ENCODE measurements around the gene AOC1.
A peak's percentile ranks its signal among the peaks of the same experiment; 100 is the strongest.

Gene AOC1

DNA sequence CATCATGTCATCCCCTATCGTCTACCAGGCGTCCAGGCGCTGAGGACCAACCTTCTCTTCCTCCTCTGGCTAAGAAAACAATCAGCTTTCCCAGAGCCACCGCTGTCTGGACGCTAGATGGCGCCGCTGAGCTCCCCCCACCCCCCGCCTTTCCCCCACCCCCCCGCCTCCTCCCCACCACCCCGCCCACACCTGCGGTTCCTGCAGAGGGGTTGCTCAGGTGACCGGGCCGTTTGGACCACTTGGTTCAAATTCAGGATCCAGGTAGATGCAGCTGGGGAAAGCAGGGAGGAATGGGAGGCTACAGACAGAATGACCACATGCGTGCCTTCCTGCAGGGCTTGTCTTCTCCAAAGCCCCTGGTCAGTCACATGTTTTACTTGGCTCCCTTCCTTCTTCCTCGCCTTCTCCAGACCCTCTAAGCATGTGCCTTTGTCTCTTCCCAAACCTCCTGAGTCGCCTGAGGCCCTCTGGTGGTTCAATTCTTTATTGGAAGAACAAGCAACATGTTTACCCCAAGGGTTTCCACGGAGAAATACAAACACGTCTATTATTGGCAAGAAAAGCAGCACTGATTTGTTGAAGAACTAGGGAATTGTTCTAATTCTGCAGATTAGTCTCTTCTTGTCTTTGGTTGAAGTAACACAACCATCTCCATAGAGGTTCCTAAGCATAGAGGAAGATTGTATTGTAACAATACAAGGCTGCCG lies 24.7 kb downstream of the AOC1 start:
- in situ Hi-C loops (cut with HindIII; ENCODE audit: low sequenced_read_pairs): no loop called here
- peak; percentile 60 for DNase-seq (ENCODE audit: low read depth)
- TF ChIP-seq, protein P1, sequence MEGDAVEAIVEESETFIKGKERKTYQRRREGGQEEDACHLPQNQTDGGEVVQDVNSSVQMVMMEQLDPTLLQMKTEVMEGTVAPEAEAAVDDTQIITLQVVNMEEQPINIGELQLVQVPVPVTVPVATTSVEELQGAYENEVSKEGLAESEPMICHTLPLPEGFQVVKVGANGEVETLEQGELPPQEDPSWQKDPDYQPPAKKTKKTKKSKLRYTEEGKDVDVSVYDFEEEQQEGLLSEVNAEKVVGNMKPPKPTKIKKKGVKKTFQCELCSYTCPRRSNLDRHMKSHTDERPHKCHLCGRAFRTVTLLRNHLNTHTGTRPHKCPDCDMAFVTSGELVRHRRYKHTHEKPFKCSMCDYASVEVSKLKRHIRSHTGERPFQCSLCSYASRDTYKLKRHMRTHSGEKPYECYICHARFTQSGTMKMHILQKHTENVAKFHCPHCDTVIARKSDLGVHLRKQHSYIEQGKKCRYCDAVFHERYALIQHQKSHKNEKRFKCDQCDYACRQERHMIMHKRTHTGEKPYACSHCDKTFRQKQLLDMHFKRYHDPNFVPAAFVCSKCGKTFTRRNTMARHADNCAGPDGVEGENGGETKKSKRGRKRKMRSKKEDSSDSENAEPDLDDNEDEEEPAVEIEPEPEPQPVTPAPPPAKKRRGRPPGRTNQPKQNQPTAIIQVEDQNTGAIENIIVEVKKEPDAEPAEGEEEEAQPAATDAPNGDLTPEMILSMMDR (IDR thresholded peaks at IDR 0.05; ENCODE audit: low read depth, low read length, missing control alignments): peak; percentile 49
- no peak overlapping the region for H3K4me3 ChIP-seq (ENCODE audit: low read depth, low read length)

DNA sequence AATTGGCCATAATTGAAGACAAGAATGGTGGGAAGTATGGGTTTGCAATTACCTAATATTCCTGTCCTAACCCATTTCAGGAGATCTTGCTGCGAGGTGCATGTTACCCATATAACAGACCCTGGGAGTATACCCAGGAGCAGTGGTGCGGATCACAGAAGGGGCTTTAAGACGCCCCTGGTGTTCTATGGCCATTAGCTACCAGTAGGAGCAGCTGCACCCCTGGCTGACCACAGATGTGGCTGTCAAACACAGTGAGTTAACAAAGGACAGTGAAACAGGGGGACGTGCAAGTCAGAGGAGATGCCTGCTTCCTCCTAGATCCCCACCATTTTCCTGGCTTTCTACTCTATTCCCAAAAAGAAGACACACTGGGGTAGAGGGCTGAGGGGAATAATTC lies 25.2 kb downstream of the AOC1 start:
- no peak for DNase-seq (ENCODE audit: low read depth)
- in situ Hi-C loops (cut with HindIII; ENCODE audit: low sequenced_read_pairs): no loop called here
- H3K4me3 ChIP-seq (ENCODE audit: low read depth, low read length): no peak overlapping the region
- TF ChIP-seq, protein P1 (IDR thresholded peaks at IDR 0.05; ENCODE audit: low read depth, low read length, missing control alignments): no peak

DNA sequence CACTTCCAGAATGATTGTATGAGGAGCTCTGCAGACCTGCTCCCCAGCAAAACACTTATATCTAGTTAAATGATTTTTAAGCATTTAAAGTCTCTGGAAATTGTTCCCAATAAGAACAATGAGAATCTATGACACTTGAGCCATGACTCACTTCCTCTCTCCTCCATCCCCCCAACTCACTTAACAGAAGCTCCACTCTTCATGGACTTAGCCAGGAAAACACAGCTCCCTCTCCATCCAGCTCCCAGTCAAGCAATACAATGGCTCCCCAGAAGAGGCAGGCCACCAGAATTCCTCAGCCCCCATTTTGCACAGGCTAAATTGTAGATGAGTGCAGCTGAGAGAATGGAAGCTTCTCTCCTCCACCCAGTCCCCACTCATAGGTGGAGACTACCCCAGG lies 27.0 kb downstream of the AOC1 start:
- DNase-seq (ENCODE audit: low read depth): no peak
- no peak overlapping the region for H3K4me3 ChIP-seq (ENCODE audit: low read depth, low read length)
- in situ Hi-C loops (cut with HindIII; ENCODE audit: low sequenced_read_pairs): no loop called here
- TF ChIP-seq, protein P1 (IDR thresholded peaks at IDR 0.05; ENCODE audit: low read depth, low read length, missing control alignments): no peak

DNA sequence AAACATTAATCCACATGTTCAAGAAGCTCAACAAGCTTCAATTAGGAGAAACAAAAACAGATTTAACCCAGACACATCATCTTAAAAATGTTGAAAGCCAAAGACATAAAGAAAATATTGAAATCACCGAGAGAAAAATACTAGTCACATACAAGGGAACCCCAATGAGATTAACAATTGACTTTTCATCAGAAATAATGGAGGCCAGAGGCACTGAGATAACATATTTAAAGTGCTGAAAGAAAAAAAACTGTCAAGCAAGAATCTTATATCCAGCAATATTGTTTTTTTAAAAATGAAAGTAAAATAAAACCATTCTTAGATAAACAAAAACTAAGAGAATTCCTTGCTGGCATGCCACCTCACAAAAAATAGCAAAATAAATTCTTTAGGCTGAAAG lies 28.9 kb downstream of the AOC1 start:
- TF ChIP-seq, protein P1 (IDR thresholded peaks at IDR 0.05; ENCODE audit: low read depth, low read length, missing control alignments): no peak
- no peak for DNase-seq (ENCODE audit: low read depth)
- H3K4me3 ChIP-seq (ENCODE audit: low read depth, low read length): no peak overlapping the region
- in situ Hi-C loops (cut with HindIII; ENCODE audit: low sequenced_read_pairs): no loop called here

DNA sequence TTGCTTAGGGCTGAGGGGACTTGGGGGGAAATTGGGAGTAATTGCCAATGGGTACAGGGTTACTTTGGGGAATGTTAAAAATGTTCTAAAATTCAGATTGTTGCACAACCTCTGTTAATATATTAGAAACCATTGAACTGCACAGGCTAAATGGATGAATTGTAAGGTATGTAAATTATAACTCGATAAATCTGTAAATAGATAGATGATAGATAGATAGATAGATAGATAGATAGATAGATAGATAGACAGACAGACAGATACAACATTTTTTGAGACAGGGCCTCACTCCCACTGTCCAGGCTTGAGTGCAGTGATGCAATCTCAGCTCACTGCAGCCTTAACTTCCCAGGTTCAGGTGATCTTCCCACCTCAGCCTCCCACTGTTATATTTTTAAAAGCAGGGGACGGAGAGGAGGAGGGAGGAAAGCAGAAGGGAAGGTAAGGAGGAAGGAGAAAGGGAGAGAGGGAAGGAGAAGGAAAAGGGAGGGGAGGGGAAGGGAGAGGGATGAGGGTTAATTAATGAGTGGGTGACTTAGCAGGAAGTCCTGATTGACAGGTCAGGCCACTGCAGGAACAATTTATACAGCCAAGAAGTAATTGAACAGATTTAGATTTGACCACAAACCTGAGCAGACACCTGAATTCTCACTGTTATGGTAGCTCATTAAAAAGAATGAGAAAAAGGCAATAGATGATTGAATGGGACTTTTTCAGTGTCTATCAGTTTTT lies 38.7 kb downstream of the AOC1 start:
- DNase-seq (ENCODE audit: low read depth): no peak
- in situ Hi-C loops (cut with HindIII; ENCODE audit: low sequenced_read_pairs): no loop called here
- TF ChIP-seq, protein P1 (IDR thresholded peaks at IDR 0.05; ENCODE audit: low read depth, low read length, missing control alignments): no peak
- H3K4me3 ChIP-seq (ENCODE audit: low read depth, low read length): no peak overlapping the region

DNA sequence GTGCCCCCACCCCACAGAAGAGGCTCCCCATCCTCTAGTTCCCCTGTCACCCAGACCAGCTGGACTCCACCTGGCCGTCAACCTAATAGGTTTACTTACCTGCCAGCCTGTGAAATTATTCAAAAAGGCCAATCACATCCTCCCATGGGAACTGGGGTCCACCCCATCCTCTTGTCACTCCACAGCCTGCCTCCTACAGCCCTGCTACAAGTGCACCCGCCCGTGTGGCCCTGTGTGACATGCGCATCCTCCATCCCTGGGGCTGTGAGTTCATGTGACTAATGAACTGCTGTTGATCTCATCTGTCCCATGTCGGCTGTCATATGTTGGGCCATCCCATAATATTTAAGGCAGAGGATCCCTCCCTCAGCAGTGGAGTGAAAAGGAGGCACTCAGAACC lies 39.4 kb downstream of the AOC1 start:
- TF ChIP-seq, protein P1 (IDR thresholded peaks at IDR 0.05; ENCODE audit: low read depth, low read length, missing control alignments): no peak
- in situ Hi-C loops (cut with HindIII; ENCODE audit: low sequenced_read_pairs): no loop called here
- no peak overlapping the region for H3K4me3 ChIP-seq (ENCODE audit: low read depth, low read length)
- DNase-seq (ENCODE audit: low read depth): no peak

Measured in astrocyte of the cerebellum (primary cell).